Measurements from ENCODE around the gene MTX1.
"Not testable (repeated sequence)": the region's sequence is repeated elsewhere in the genome, so short reads cannot be mapped to it uniquely, and the experiment has no call there.

MTX1 gene

GRCh38 chr1:155232001-155232978 is 23.8 kb downstream of the MTX1 start:
- DNase-seq (ENCODE audit: low read depth in 1 of 2, low spot score in 1 of 2); H3K27me3 ChIP-seq (ENCODE audit: insufficient read depth, poor library complexity, severe bottlenecking); H3K4me3 ChIP-seq (replicated peaks; ENCODE audit: insufficient read depth, low read length); H3K27ac ChIP-seq (replicated peaks): not testable (repeated sequence)

DNA sequence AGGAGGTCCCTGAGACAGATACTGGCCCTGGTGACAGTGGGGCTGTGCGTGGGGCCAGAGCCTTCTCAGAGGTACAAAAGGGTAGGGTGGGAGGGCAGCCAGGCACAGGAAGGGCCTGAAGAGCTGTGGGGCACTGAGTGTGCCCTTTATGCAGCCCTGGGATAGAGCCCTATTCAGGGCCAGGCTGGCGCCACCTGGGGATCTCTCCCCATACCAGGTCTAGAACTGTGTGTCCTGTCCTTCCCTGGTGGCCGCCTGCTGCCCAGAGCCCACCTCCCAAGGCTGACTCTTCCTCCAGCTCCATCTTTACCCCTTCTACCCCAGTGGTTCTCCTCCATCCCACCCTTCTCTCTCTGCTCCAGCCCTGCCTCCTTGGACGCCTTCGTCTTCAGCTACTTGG is 25.0 kb downstream of the MTX1 start:
- H3K27me3 ChIP-seq (ENCODE audit: insufficient read depth, poor library complexity, severe bottlenecking); DNase-seq (ENCODE audit: low read depth in 1 of 2, low spot score in 1 of 2); H3K4me3 ChIP-seq (replicated peaks; ENCODE audit: insufficient read depth, low read length); H3K27ac ChIP-seq (replicated peaks): not testable (repeated sequence)

DNA sequence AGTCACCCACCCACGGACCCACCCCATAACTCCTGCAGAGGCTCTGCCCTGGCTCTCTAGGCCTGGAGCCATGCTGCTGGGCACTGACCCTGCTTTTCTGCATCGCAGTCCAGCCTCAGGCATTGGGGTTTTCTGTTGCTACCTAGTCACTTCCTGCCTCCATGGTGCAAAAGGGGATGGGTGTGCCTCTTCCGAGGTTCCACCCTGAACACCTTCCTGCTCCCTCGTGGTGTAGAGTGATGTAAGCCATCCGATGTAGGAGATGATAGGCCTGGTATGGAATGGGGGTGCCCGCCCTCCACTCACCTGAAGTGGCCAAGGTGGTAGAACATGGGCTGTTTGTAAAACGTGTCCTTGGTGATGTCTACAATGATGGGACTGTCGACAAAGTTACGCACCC is 26.9 kb downstream of the MTX1 start:
- not testable (repeated sequence) for H3K4me3 ChIP-seq (replicated peaks; ENCODE audit: insufficient read depth, low read length); H3K27me3 ChIP-seq (ENCODE audit: insufficient read depth, poor library complexity, severe bottlenecking); DNase-seq (ENCODE audit: low read depth in 1 of 2, low spot score in 1 of 2); H3K27ac ChIP-seq (replicated peaks)

GRCh38 chr1:155236451-155236850 is 28.0 kb downstream of the MTX1 start:
- no peak overlapping the region for H3K4me3 ChIP-seq (replicated peaks; ENCODE audit: insufficient read depth, low read length)
- DNase-seq (ENCODE audit: low read depth in 1 of 2, low spot score in 1 of 2): peak in 1 of 2 experiments; percentile 30
- H3K27ac ChIP-seq (replicated peaks): no peak overlapping the region
- no peaks in the 10 kb centered on the region for H3K27me3 ChIP-seq (ENCODE audit: insufficient read depth, poor library complexity, severe bottlenecking)
- TF ChIP-seq POLR2AphosphoS5 (IDR thresholded peaks at IDR 0.05; ENCODE audit: low read depth) (no peak), GABPA (IDR thresholded peaks at IDR 0.05; ENCODE audit: low read depth) (no peak), REST (IDR thresholded peaks at IDR 0.05; ENCODE audit: insufficient replicate concordance, low read depth) (no peak), CTCF (IDR thresholded peaks at IDR 0.05; ENCODE audit: insufficient read depth, low read length) (no peak), SPI1 (IDR thresholded peaks at IDR 0.05; ENCODE audit: borderline replicate concordance, low read depth) (no peak)

DNA sequence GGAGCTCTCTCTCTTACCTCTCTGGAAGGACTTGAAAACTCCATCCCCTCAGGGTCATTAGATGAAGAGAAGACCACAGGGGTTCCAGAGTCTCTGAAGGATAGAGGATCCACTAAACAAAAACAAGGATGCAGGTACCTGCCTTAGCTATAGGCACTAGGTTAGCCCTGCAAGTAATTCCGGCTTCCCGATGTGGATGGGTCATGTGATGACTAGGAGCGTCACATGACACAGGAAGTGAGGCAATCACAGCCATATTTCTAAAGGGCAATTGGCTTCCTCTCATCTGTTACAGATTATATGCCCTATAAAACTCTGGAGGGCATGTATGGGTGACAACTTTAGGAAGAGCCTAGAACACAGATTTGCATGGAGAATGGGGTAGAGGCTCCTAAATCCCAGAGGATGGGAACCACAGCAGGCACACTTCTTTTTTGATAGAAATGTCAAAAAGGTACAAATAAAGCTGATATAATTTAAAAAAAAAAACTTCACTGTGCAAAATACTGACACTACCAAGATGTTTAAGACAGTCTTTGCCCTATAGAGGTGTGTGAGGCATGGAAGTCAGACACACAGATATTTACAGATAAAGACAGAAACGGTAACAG is 32.7 kb downstream of the MTX1 start:
- TF ChIP-seq SPI1 (IDR thresholded peaks at IDR 0.05; ENCODE audit: borderline replicate concordance, low read depth): peak; percentile 71
- TF ChIP-seq POLR2AphosphoS5 (IDR thresholded peaks at IDR 0.05; ENCODE audit: low read depth): no peak
- TF ChIP-seq GABPA (IDR thresholded peaks at IDR 0.05; ENCODE audit: low read depth): peak; percentile 31; the same call in 1 of the 2 replicates
- TF ChIP-seq REST (IDR thresholded peaks at IDR 0.05; ENCODE audit: insufficient replicate concordance, low read depth): no peak
- H3K27ac ChIP-seq (replicated peaks): peak overlapping the region; percentile 67
- peak overlapping the region; percentile 53 for H3K4me3 ChIP-seq (replicated peaks; ENCODE audit: insufficient read depth, low read length)
- H3K27me3 ChIP-seq (ENCODE audit: insufficient read depth, poor library complexity, severe bottlenecking): no peaks in the 10 kb centered on the region
- DNase-seq (ENCODE audit: low read depth in 1 of 2, low spot score in 1 of 2): peak; percentile 76 to 89

Measured in HL-60 (cell line).